HUDEP-2 (cell line): ENCODE data around the gene ZNF175.
"Not testable (repeated sequence)": the region's sequence is repeated elsewhere in the genome, so short reads cannot be mapped to it uniquely, and the experiment has no call there.

ENCODE experiments used
- DNase-seq, 76 experiments: peaks; one replicate each; lab custom pipeline; 2025; ENCODE audit not compliant: unreplicated experiment in 76 of 76; lab: John Stamatoyannopoulos, UW

Gene ZNF175

GRCh38 chr19:51621178-51621577, 50.1 kb downstream of the ZNF175 start:
- no peak for DNase-seq

- DNase-seq, result no peak
Measured at GRCh38 chr19:51626675-51627074, 55.6 kb downstream of the ZNF175 start.

- no peak for DNase-seq
Measured at GRCh38 chr19:51627491-51628138, 56.5 kb downstream of the ZNF175 start.

- DNase-seq, result no peak
Measured at GRCh38 chr19:51628153-51628939, 57.3 kb downstream of the ZNF175 start.

GRCh38 chr19:51630315-51630714, 59.2 kb downstream of the ZNF175 start, which contains the start of gene SIGLEC5:
Gene SIGLEC5 (minus strand): TSS chr19:51630401. CDS start chr19:51630335, 66 bp downstream.
- DNase-seq, result not testable (repeated sequence)

- DNase-seq, result no peak
Measured at GRCh38 chr19:51632126-51632525, 61.0 kb downstream of the ZNF175 start.

GRCh38 chr19:51637362-51637978, 66.4 kb downstream of the ZNF175 start:
- no peak for DNase-seq

- no peak for DNase-seq
Measured at GRCh38 chr19:51639916-51640315, 68.8 kb downstream of the ZNF175 start.

- DNase-seq, result no peak
Measured at GRCh38 chr19:51640386-51640785, 69.3 kb downstream of the ZNF175 start.

GRCh38 chr19:51641648-51642047, 70.6 kb downstream of the ZNF175 start:
- no peak for DNase-seq
